Sigmoid colon (tissue), 7 donors: ENCODE measurements around the gene UNC13C. TPM values are rescaled to one million over a fixed set of nuclear protein-coding genes. Genes with fewer than 3 reads are reported as not detected.

Experiments used
- DNase-seq: peaks from one replicate; pipeline ENCODE4 v3.0.0-alpha.2; 2019
- H3K27ac ChIP-seq, 4 donors: fragments of 200-600 bp; sonication (generic); one replicate each; pipeline ENCODE4 v1.5.1; 2016 to 2019; ENCODE audit warnings: mild to moderate bottlenecking in 1 of 4
- H3K27me3 ChIP-seq, 3 donors: fragments of 200-600 bp; sonication (generic); one replicate each; pipeline ENCODE4 v1.5.1; 2019; ENCODE audit warnings: mild to moderate bottlenecking in 1 of 3
- H3K36me3 ChIP-seq, 4 donors: fragments of 200-600 bp; sonication (generic); one replicate each; pipeline ENCODE4 v1.5.1; 2016 to 2019
- H3K4me1 ChIP-seq, 4 donors: fragments of 200-600 bp; sonication (generic); one replicate each; pipeline ENCODE4 v1.5.1; 2017 to 2019
- H3K4me3 ChIP-seq, 4 donors: fragments of 200-600 bp; sonication (generic); one replicate each; pipeline ENCODE4 v1.5.1; 2017 to 2019; ENCODE audit warnings: mild to moderate bottlenecking in 2 of 4, moderate library complexity in 1 of 4
- H3K9me3 ChIP-seq, 4 donors: fragments of 200-600 bp in 3 of 4; sonication (generic) in 3 of 4; one replicate each; pipeline versions ENCODE4 v1.5.1 to v1.6.1; 2013 to 2019
- CTCF ChIP-seq, 4 experiments: fragments of 450-650 bp in 3 of 4; fragments of 200-600 bp in 1 of 4; IDR thresholded peaks; one replicate each; pipeline ENCODE4 v1.5.1; 2016 to 2019; ENCODE audit warnings: antibody characterized with exemption in 4 of 4, mild to moderate bottlenecking in 3 of 4, moderate library complexity in 2 of 4
- EP300 ChIP-seq, 4 donors: sonication (generic); formaldehyde crosslinking; IDR thresholded peaks; one replicate each; pipeline ENCODE4 v1.6.1; 2017; ENCODE audit warnings: antibody characterized with exemption in 4 of 4
- POLR2A ChIP-seq, 2 donors: fragments of 450-650 bp; IDR thresholded peaks; one replicate each; pipeline ENCODE4 v1.6.1; 2016; ENCODE audit warnings: antibody characterized with exemption in 2 of 2, mild to moderate bottlenecking in 2 of 2, moderate library complexity in 2 of 2
- POLR2AphosphoS5 ChIP-seq, 4 donors: sonication (generic); formaldehyde crosslinking; IDR thresholded peaks; one replicate each; pipeline ENCODE4 v1.6.1; 2017; ENCODE audit warnings: antibody characterized with exemption in 4 of 4
- WGBS, 2 donors: extraction: QIAGEN DNeasy Blood & Tissue Kit; methylation state at CpG; one replicate each; pipeline ENCODE4 v1.1.7; 2013; 5-methylcytosine and 5-hydroxymethylcytosine counted together
- intact Hi-C: fragments of 100-400 bp; cut with DNase I; formaldehyde crosslinking; loops from one replicate; pipeline ENCODE4 v1.15.1; 2023
- polyA plus RNA-seq, 3 donors: library from polyadenylated mRNA; stranded (reverse); fragments of 200-250 nt; gene quantifications; one replicate each; pipeline ENCODE4 v1.2.3, GENCODE V29; 2013
- total RNA-seq, 4 donors: library from RNA; depleted of rRNA; stranded (reverse); fragments of >200 nt; gene quantifications; one replicate each; pipeline ENCODE4 v1.1.0, GENCODE V29; 2016
- donor health status: healthy with polysubstance abuse.
- donor health status: Bipolar disorder and iron deficiency.
- donor health status: healthy.

UNC13C gene
- total and polyA plus RNA-seq, 7 donors: under 0.01 to 1.7 (median 1.3) TPM; not detected in 1

GRCh38 chr15:54619180-54619579 lies 640.9 kb downstream of the UNC13C start:
- no peak for DNase-seq
- 19 to 60% methylated on average over 3 of the region's 3 CpGs for WGBS, 2 donors
- intact Hi-C loops: no loop called here

DNA sequence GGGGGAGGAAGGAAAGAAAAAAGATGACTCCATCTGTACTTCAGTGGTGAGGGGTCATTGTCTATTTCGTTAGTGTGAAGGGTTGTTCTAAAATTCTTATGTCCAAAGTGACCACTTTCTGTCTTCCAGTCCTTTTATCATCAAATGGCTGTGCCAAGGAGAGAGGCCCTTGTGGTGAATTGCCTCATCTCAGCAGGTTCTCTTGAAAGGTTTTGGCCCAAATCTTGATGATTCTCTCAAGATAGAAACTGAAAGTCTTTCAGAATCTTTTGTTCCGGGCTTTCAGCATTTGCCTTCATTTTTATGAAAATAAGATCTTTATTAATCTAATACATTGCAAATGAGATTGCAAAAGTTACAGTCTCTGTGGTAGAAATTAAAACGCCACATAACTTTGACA lies 642.7 kb downstream of the UNC13C start:
- Histone ChIP-seq H3K27ac (no peak overlapping the region), H3K27me3 (no peaks in the 10 kb centered on the region), H3K4me1 (no peaks in the 10 kb centered on the region), H3K36me3 (no peaks in the 10 kb centered on the region), H3K9me3 (no peaks in the 10 kb centered on the region), H3K4me3 (no peak overlapping the region)
- intact Hi-C loops: no loop called here
- DNase-seq: no peak
- 81 to 83% methylated on average over 3 of the region's 3 CpGs for WGBS, 2 donors
- TF ChIP-seq EP300 (IDR thresholded peaks at IDR 0.05): no peak
- no peak for TF ChIP-seq CTCF (IDR thresholded peaks at IDR 0.05)
- TF ChIP-seq POLR2A (IDR thresholded peaks at IDR 0.05): no peak
- no peak for TF ChIP-seq POLR2AphosphoS5 (IDR thresholded peaks at IDR 0.05)

More at GRCh38 chr15:54619180-54619579, 640.9 kb downstream of the UNC13C start:
- Histone ChIP-seq H3K27ac (no peak overlapping the region), H3K36me3 (no peaks in the 10 kb centered on the region), H3K27me3 (no peaks in the 10 kb centered on the region), H3K4me3 (no peak overlapping the region), H3K9me3 (no peaks in the 10 kb centered on the region), H3K4me1 (no peaks in the 10 kb centered on the region)
- no peak for TF ChIP-seq EP300 (IDR thresholded peaks at IDR 0.05)
- TF ChIP-seq POLR2A (IDR thresholded peaks at IDR 0.05): no peak
- no peak for TF ChIP-seq POLR2AphosphoS5 (IDR thresholded peaks at IDR 0.05)
- no peak for TF ChIP-seq CTCF (IDR thresholded peaks at IDR 0.05)

DNA sequence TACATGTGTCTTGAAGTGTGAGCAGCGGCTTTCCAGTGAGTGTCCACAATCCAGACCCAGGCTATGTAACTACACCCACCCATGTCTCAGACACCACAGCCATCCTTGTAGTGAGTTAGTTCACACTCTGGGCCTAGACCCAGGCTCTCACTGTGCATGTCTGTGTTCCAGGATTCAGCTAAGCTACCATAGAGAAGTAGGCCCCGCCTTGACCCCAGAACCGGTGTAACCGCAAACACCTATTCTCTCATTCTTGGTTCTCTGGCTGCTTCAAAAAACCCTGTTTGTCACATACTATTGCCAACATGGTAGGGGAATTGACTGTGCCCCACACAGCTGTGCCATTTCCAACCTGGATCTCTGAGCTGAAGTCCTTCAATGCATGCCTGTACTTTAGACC lies 657.9 kb downstream of the UNC13C start:
- TF ChIP-seq POLR2A (IDR thresholded peaks at IDR 0.05): no peak
- no peak for TF ChIP-seq EP300 (IDR thresholded peaks at IDR 0.05)
- no peak for TF ChIP-seq CTCF (IDR thresholded peaks at IDR 0.05)
- TF ChIP-seq POLR2AphosphoS5 (IDR thresholded peaks at IDR 0.05): no peak
- 94 to 95% methylated on average over 4 of the region's 4 CpGs for WGBS, 2 donors
- Histone ChIP-seq H3K9me3 (peaks cover 0 to 3% (median 0%) of the 10 kb centered on the region in 4 donors), H3K36me3 (no peaks in the 10 kb centered on the region), H3K4me1 (no peaks in the 10 kb centered on the region), H3K27ac (no peak overlapping the region), H3K4me3 (no peak overlapping the region), H3K27me3 (no peaks in the 10 kb centered on the region)
- intact Hi-C loops: no loop called here
- DNase-seq: no peak

GRCh38 chr15:54638666-54639065 lies 660.4 kb downstream of the UNC13C start:
- Histone ChIP-seq H3K27ac (no peak overlapping the region), H3K4me3 (no peak overlapping the region), H3K4me1 (no peaks in the 10 kb centered on the region), H3K9me3 (peaks cover 0 to 3% (median 0%) of the 10 kb centered on the region in 4 donors), H3K27me3 (no peaks in the 10 kb centered on the region), H3K36me3 (no peaks in the 10 kb centered on the region)
- intact Hi-C loops: no loop called here
- DNase-seq: no peak
- no peak for TF ChIP-seq CTCF (IDR thresholded peaks at IDR 0.05)
- TF ChIP-seq POLR2AphosphoS5 (IDR thresholded peaks at IDR 0.05): no peak
- no peak for TF ChIP-seq POLR2A (IDR thresholded peaks at IDR 0.05)
- TF ChIP-seq EP300 (IDR thresholded peaks at IDR 0.05): no peak

GRCh38 chr15:54640873-54641272 lies 662.6 kb downstream of the UNC13C start:
- no peaks in the 10 kb centered on the region for H3K36me3 ChIP-seq
- H3K27me3 ChIP-seq: no peaks in the 10 kb centered on the region
- intact Hi-C loops: no loop called here
- no peak for DNase-seq
- 41 to 74% methylated on average over 2 of the region's 2 CpGs for WGBS, 2 donors
- no peak overlapping the region for H3K4me3 ChIP-seq
- H3K9me3 ChIP-seq: peaks cover 0 to 3% (median 0%) of the 10 kb centered on the region in 4 donors
- no peak for TF ChIP-seq EP300 (IDR thresholded peaks at IDR 0.05)
- no peak for TF ChIP-seq POLR2A (IDR thresholded peaks at IDR 0.05)
- no peak for TF ChIP-seq CTCF (IDR thresholded peaks at IDR 0.05)
- TF ChIP-seq POLR2AphosphoS5 (IDR thresholded peaks at IDR 0.05): no peak
- H3K4me1 ChIP-seq: no peaks in the 10 kb centered on the region
- no peak overlapping the region for H3K27ac ChIP-seq
